ENCODE results near the gene FRS3. TPM values are rescaled to one million over a fixed set of nuclear protein-coding genes. Genes with fewer than 3 reads are reported as not detected.

The FRS3 gene
- total and polyA plus RNA-seq, 2 experiments from 2014 or later = 1.4 to 8.4 TPM

- Histone ChIP-seq H2AFZ (peak within 1 kb of the TSS; percentile 86), H3K4me2 (peak within 1 kb of the TSS; percentile 95), H3K9me3 (ENCODE audit: low read depth) (no peaks in the 10 kb centered on the region), H3K27ac (peak within 1 kb of the TSS; percentile 97), H3K9me2 (replicated peaks; ENCODE audit: insufficient read depth) (no peaks in the 10 kb centered on the region), H3K4me3 (peak within 1 kb of the TSS; percentile 99), H3K27me3 (no peaks in the 10 kb centered on the region), H4K20me1 (ENCODE audit: insufficient read depth, poor library complexity, severe bottlenecking) (no peaks in the 10 kb centered on the region), H3K36me3 (replicated peaks; ENCODE audit: insufficient read depth, low read depth) (no peaks in the 10 kb centered on the region), H3K79me2 (peaks cover 20% of the 10 kb centered on the region), H3K4me1 (ENCODE audit: insufficient read depth) (peaks cover 26% of the 10 kb centered on the region)
- peak; percentile 96 for DNase-seq (ENCODE audit: low spot score)
- 15% methylated on average over 27 of the region's 50 CpGs for WGBS (ENCODE audit: low lambda C conversion rate, missing lambda C conversion rate)
- no peak for TF ChIP-seq EZH2phosphoT487 (IDR thresholded peaks at IDR 0.05; ENCODE audit: low read depth, severe bottlenecking, unreplicated experiment)
- TF ChIP-seq CTCF (IDR thresholded peaks at IDR 0.05; ENCODE audit: poor library complexity) = peak; percentile 89
- TF ChIP-seq EZH2 (IDR thresholded peaks at IDR 0.05; ENCODE audit: borderline replicate concordance) = no peak
Observed at GRCh38 chr6:41735427-41736185, 44.1 kb downstream of the FRS3 start, which contains the start of gene TFEB. TSS of gene TFEB (minus strand) at chr6:41735608. CDS start at chr6:41691213, 44,395 bp downstream.

DNA sequence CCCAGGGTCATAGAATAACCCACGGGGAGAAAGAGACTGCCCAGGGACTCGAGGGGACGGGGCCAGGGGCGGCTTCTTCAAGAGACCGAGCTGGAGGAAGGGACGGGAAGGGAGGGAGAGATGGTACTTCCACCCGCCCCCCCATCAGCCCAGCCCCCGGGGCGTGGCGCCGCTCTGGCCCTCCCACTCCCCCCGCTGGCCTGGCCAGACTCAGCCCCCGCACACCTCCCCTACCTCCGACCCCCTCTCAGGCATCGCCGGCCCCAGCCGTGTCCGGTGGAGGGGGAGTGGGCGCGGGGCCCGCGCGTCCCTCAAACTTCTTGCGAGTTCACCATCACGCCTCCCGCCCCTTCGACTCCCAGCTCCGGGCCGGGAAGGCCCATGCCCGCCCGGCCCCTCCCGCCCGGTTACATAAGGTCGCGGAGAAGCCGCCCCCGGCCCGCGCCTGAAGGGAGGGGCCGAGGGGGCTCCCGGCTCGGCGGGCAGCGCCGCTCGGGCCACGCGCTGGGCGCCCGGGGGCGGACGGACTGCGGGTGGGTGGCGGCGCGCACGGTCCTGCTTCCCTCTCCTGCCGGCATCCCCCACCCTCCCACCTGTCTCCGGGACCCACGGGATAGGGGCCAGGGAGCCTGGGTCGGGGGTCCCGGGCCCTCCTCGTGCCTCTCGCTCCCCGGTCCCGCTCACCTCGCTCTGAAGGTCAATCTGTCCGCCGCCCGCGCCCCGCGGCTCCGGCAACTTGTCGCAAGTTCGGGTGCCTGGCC lies 44.9 kb downstream of the FRS3 start:
- Histone ChIP-seq H2AFZ (peak overlapping the region; percentile 86), H3K27ac (peak overlapping the region; percentile 97), H3K27me3 (no peaks in the 10 kb centered on the region), H3K9me3 (ENCODE audit: low read depth) (no peaks in the 10 kb centered on the region), H3K4me1 (ENCODE audit: insufficient read depth) (peaks cover 23% of the 10 kb centered on the region), H3K9me2 (replicated peaks; ENCODE audit: insufficient read depth) (no peaks in the 10 kb centered on the region), H3K79me2 (peaks cover 27% of the 10 kb centered on the region), H3K4me2 (peak overlapping the region; percentile 95), H3K4me3 (peak overlapping the region; percentile 99), H4K20me1 (ENCODE audit: insufficient read depth, poor library complexity, severe bottlenecking) (no peaks in the 10 kb centered on the region), H3K36me3 (replicated peaks; ENCODE audit: insufficient read depth, low read depth) (no peaks in the 10 kb centered on the region)
- WGBS (ENCODE audit: low lambda C conversion rate, missing lambda C conversion rate) = no CpG with 5 or more reads among the region's 76 CpGs
- DNase-seq (ENCODE audit: low spot score) = peak; percentile 89
- TF ChIP-seq CTCF (IDR thresholded peaks at IDR 0.05; ENCODE audit: poor library complexity) (no peak), EZH2phosphoT487 (IDR thresholded peaks at IDR 0.05; ENCODE audit: low read depth, severe bottlenecking, unreplicated experiment) (no peak), EZH2 (IDR thresholded peaks at IDR 0.05; ENCODE audit: borderline replicate concordance) (no peak)

DNA sequence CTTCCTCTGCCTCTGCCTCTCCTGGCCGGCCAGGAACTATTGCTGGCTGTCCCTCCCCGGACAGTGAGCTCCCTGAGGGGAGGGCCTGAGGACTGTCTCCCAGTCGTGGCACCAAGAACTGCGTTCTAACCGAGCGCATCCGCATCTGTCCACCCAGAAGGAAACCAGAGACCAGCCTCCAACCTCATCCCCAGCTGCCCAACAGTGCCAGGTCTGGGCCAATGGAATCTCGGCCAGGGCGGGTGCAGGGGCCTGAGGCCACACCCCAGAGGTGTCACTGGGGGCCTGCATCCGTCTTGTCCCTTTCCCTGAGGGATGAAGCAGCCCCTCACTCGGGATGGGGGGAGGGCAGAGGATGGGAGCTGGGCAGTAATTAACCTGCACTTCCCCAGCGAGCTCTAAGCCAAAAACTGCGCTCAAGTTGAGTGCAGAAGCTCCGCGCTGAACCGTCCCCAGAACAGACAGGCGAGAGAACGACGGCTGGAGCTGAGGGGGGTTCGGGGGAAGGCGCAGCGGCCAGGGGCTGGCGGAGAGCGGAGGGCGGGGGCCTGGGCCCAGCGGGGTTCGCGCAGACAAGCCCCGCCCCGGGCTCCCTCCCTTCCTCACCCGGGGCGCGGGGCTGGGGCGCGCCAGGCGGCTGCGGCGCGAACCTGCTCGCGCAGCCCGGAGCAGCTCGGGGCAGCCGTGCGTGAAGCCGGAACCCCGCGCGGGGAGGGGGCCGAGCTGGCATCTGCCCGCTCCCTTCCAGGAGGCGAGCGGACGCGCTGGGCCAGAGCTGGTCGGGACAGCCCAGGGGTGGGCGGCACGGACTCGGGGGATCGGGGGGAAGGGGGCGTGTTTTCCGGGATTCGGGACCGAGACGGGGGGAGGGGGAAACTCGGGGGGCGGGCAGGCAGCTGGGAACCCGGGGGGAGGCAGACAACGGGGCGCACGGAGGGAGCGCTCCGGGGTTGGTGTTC lies 45.7 kb downstream of the FRS3 start:
- H3K4me3 ChIP-seq = peak overlapping the region; percentile 99
- H2AFZ ChIP-seq = peak overlapping the region; percentile 86
- H4K20me1 ChIP-seq (ENCODE audit: insufficient read depth, poor library complexity, severe bottlenecking) = no peaks in the 10 kb centered on the region
- peak; percentile 93 for DNase-seq (ENCODE audit: low spot score)
- H3K27me3 ChIP-seq = no peaks in the 10 kb centered on the region
- peak overlapping the region; percentile 95 for H3K4me2 ChIP-seq
- H3K9me3 ChIP-seq (ENCODE audit: low read depth) = no peaks in the 10 kb centered on the region
- 2% methylated on average over 18 of the region's 73 CpGs for WGBS (ENCODE audit: low lambda C conversion rate, missing lambda C conversion rate)
- peak overlapping the region; percentile 97 for H3K27ac ChIP-seq
- no peaks in the 10 kb centered on the region for H3K9me2 ChIP-seq (replicated peaks; ENCODE audit: insufficient read depth)
- peaks cover 36% of the 10 kb centered on the region for H3K79me2 ChIP-seq
- TF ChIP-seq EZH2phosphoT487 (IDR thresholded peaks at IDR 0.05; ENCODE audit: low read depth, severe bottlenecking, unreplicated experiment) (no peak), EZH2 (IDR thresholded peaks at IDR 0.05; ENCODE audit: borderline replicate concordance) (no peak), CTCF (IDR thresholded peaks at IDR 0.05; ENCODE audit: poor library complexity) (no peak)
- H3K36me3 ChIP-seq (replicated peaks; ENCODE audit: insufficient read depth, low read depth) = no peaks in the 10 kb centered on the region
- peaks cover 21% of the 10 kb centered on the region for H3K4me1 ChIP-seq (ENCODE audit: insufficient read depth)

Data from hepatocyte (in vitro differentiated cells).